H1 (cell line): ENCODE results near the gene IKZF2. TPM values are rescaled to one million over a fixed set of nuclear protein-coding genes. Genes with fewer than 3 reads are reported as not detected.
A peak's percentile ranks its signal among the peaks of the same experiment; 100 is the strongest.

ENCODE experiments used
- CTCF ChIA-PET: fragments of 300-600 bp; sonication (Branson Sonifier 250); formaldehyde crosslinking; loops from one replicate; lab custom pipeline; 2021; ENCODE audit not compliant: partially characterized antibody; lab: Charles Lee
- POLR2A ChIA-PET: fragments of 300-600 bp; sonication (Branson Sonifier 250); formaldehyde crosslinking; loops from one replicate; lab custom pipeline; 2021; ENCODE audit warnings: inconsistent platforms; ENCODE audit not compliant: partially characterized antibody; lab: Charles Lee
- DNase-seq, 2 experiments: peaks; one replicate each; pipeline versions ENCODE4 v3.0.0 to v3.0.0-alpha.2; 2010 to 2022; ENCODE audit warnings: low spot score in 2 of 2, low read depth in 1 of 2, mixed read lengths in 1 of 2
- FAIRE-seq: peaks from 2 replicates; lab custom pipeline; 2011; peaks lifted over from hg19 to GRCh38; lab: Jason Lieb, UNC
- H2AFZ ChIP-seq: 2 replicates; pipeline ENCODE4 v1.8.1; 2012; ENCODE audit warnings: low read length, inconsistent platforms
- H2AK5ac ChIP-seq: 2 replicates; pipeline ENCODE4 v1.6.1; 2013; ENCODE audit warnings: low read depth, low read length
- H2BK120ac ChIP-seq: replicated peaks from 2 replicates; pipeline ENCODE3; 2013; ENCODE audit warnings: low read depth, low read length, inconsistent platforms
- H2BK12ac ChIP-seq: 2 replicates; pipeline ENCODE4 v1.6.1; 2013; ENCODE audit warnings: low read depth, low read length
- H2BK15ac ChIP-seq: 2 replicates; pipeline ENCODE4 v1.6.1; 2013; ENCODE audit warnings: low read length
- H2BK20ac ChIP-seq: 2 replicates; pipeline ENCODE4 v1.6.1; 2013; ENCODE audit warnings: low read length
- H2BK5ac ChIP-seq: 2 replicates; pipeline ENCODE4 v1.6.1; 2013; ENCODE audit warnings: low read depth, low read length
- H3K14ac ChIP-seq: 2 replicates; pipeline ENCODE4 v1.6.1; 2013; ENCODE audit warnings: inconsistent platforms; ENCODE audit not compliant: insufficient read length
- H3K18ac ChIP-seq: 2 replicates; pipeline ENCODE4 v1.6.1; 2013; ENCODE audit warnings: low read length; ENCODE audit errors: extremely low read depth
- H3K23ac ChIP-seq: 2 replicates; pipeline ENCODE4 v1.6.1; 2013; ENCODE audit warnings: inconsistent platforms; ENCODE audit not compliant: insufficient read length
- H3K23me2 ChIP-seq: 2 replicates; pipeline ENCODE4 v1.6.1; 2013; ENCODE audit warnings: low read depth, low read length
- H3K27ac ChIP-seq: 2 replicates; pipeline ENCODE4 v1.6.1; 2011; ENCODE audit warnings: low read depth, low read length, inconsistent platforms
- H3K27me3 ChIP-seq, 4 experiments: replicated peaks in 1 of 4; 1 replicate in 1 of 4; 2 replicates in 3 of 4; pipeline versions ENCODE4 v1.6.1 to v1.8.1; 2011 to 2013; ENCODE audit warnings: low read length in 3 of 4, mild to moderate bottlenecking in 3 of 4, inconsistent platforms in 2 of 4, mixed read lengths in 2 of 4, moderate library complexity in 1 of 4; ENCODE audit not compliant: control insufficient read depth in 3 of 4, insufficient read depth in 3 of 4; ENCODE audit errors: extremely low read depth in 1 of 4
- H3K36me3 ChIP-seq, 4 experiments: 2 replicates each; pipeline versions ENCODE4 v1.6.1 to v1.8.1; 2011 to 2013; ENCODE audit warnings: mild to moderate bottlenecking in 4 of 4, low read length in 3 of 4, moderate library complexity in 2 of 4, control low read depth in 1 of 4, inconsistent platforms in 1 of 4; ENCODE audit not compliant: insufficient read depth in 4 of 4, control insufficient read depth in 2 of 4
- H3K4ac ChIP-seq: replicated peaks from 2 replicates; pipeline ENCODE3; 2013; ENCODE audit warnings: low read length, low read depth, mixed read lengths, inconsistent platforms; ENCODE audit not compliant: insufficient read length
- H3K4me1 ChIP-seq, 4 experiments: replicated peaks in 1 of 4; 1 replicate in 1 of 4; 2 replicates in 3 of 4; pipeline versions ENCODE4 v1.6.1 to v1.8.1; 2011 to 2013; ENCODE audit warnings: low read length in 3 of 4, inconsistent platforms in 2 of 4, mixed read lengths in 1 of 4; ENCODE audit not compliant: insufficient read depth in 4 of 4, control insufficient read depth in 3 of 4
- H3K4me2 ChIP-seq, 2 experiments: 2 replicates each; pipeline versions ENCODE4 v1.6.1 to v1.8.1; 2011 to 2013; ENCODE audit warnings: low read depth in 2 of 2, low read length in 2 of 2, control low read depth in 1 of 2, inconsistent platforms in 1 of 2, mild to moderate bottlenecking in 1 of 2; ENCODE audit not compliant: insufficient read depth in 1 of 2
- H3K4me3 ChIP-seq, 4 experiments: fragments of 200-600, 300-600 bp in 1 of 4; sonication (generic), shearing (Covaris generic), sonication (Bioruptor Twin) in 1 of 4; 2 replicates each; pipeline versions ENCODE4 v1.5.1 to v1.8.1; 2011 to 2016; ENCODE audit warnings: low read length in 4 of 4, low read depth in 3 of 4, control low read depth in 2 of 4, inconsistent platforms in 2 of 4, mild to moderate bottlenecking in 2 of 4, mixed read lengths in 1 of 4, moderate library complexity in 1 of 4; ENCODE audit not compliant: insufficient read depth in 2 of 4; ENCODE audit errors: extremely low read depth in 1 of 4
- H3K56ac ChIP-seq: replicated peaks from 2 replicates; pipeline ENCODE3; 2013; ENCODE audit warnings: low read depth, mild to moderate bottlenecking, mixed read lengths, low read length, inconsistent platforms; ENCODE audit not compliant: insufficient read length
- H3K79me1 ChIP-seq: 2 replicates; pipeline ENCODE4 v1.6.1; 2013; ENCODE audit warnings: low read depth, low read length, control low read depth
- H3K79me2 ChIP-seq, 2 experiments: 2 replicates each; pipeline versions ENCODE4 v1.6.1 to v1.8.1; 2012 to 2013; ENCODE audit warnings: low read length in 2 of 2, mild to moderate bottlenecking in 2 of 2, inconsistent platforms in 1 of 2; ENCODE audit not compliant: insufficient read depth in 2 of 2, control insufficient read depth in 1 of 2
- H3K9ac ChIP-seq, 4 experiments: replicated peaks in 1 of 4; 1 replicate in 1 of 4; 2 replicates in 3 of 4; pipeline versions ENCODE4 v1.6.1 to v1.8.1; 2011 to 2013; ENCODE audit warnings: low read depth in 3 of 4, low read length in 3 of 4, control low read depth in 2 of 4, mild to moderate bottlenecking in 2 of 4, moderate library complexity in 2 of 4, inconsistent platforms in 1 of 4; ENCODE audit errors: extremely low read depth in 1 of 4
- H3K9me3 ChIP-seq, 2 experiments: 2 replicates each; pipeline versions ENCODE4 v1.6.1 to v1.8.1; 2012 to 2013; ENCODE audit warnings: mild to moderate bottlenecking in 2 of 2, moderate library complexity in 2 of 2, control low read depth in 1 of 2, inconsistent platforms in 1 of 2, low read depth in 1 of 2, low read length in 1 of 2, mixed read lengths in 1 of 2; ENCODE audit not compliant: insufficient read depth in 2 of 2
- H4K20me1 ChIP-seq, 2 experiments: replicated peaks in 1 of 2; 2 replicates each; pipeline versions ENCODE3 to v1.8.1; 2011 to 2013; ENCODE audit warnings: inconsistent platforms in 2 of 2, low read length in 2 of 2, mild to moderate bottlenecking in 1 of 2; ENCODE audit not compliant: insufficient read depth in 2 of 2, control insufficient read depth in 1 of 2
- H4K5ac ChIP-seq: 2 replicates; pipeline ENCODE4 v1.6.1; 2013; ENCODE audit warnings: low read length, low read depth, mixed read lengths, inconsistent platforms; ENCODE audit not compliant: insufficient read length
- H4K8ac ChIP-seq: 2 replicates; pipeline ENCODE4 v1.8.0; 2013; ENCODE audit warnings: mild to moderate bottlenecking, moderate library complexity, low read length, inconsistent platforms; ENCODE audit not compliant: insufficient read depth; ENCODE audit errors: extremely low read depth
- H4K91ac ChIP-seq: replicated peaks from 2 replicates; pipeline ENCODE3; 2013; ENCODE audit warnings: low read length, mixed read lengths, inconsistent platforms; ENCODE audit not compliant: insufficient read length
- ATF3 ChIP-seq: IDR thresholded peaks from 2 replicates; pipeline ENCODE4 v1.6.1; 2011; ENCODE audit warnings: low read depth, mild to moderate bottlenecking, low read length; ENCODE audit not compliant: insufficient read depth
- CBX8 ChIP-seq: fragments of 300-800, 300-1000 bp; sonication (generic); IDR thresholded peaks from 2 replicates; pipeline ENCODE4 v1.7.1; 2016; ENCODE audit warnings: low read depth, low read length, borderline replicate concordance
- CHD2 ChIP-seq: IDR thresholded peaks from 2 replicates; pipeline ENCODE4 v1.6.1; 2012; ENCODE audit warnings: low read length, improper control_type of control experiment
- CREB1 ChIP-seq: IDR thresholded peaks from 2 replicates; pipeline ENCODE4 v1.6.1; 2012; ENCODE audit warnings: inconsistent platforms
- CTBP2 ChIP-seq: IDR thresholded peaks from 2 replicates; pipeline ENCODE4 v1.7.0; 2011; ENCODE audit warnings: borderline replicate concordance, mild to moderate bottlenecking, moderate library complexity, mixed read lengths, low read length; ENCODE audit not compliant: insufficient read depth, insufficient read length
- E2F6 ChIP-seq: IDR thresholded peaks from 2 replicates; pipeline ENCODE4 v1.6.1; 2012; ENCODE audit warnings: inconsistent platforms
- GABPA ChIP-seq: IDR thresholded peaks from 2 replicates; pipeline ENCODE4 v1.6.1; 2011; ENCODE audit warnings: mild to moderate bottlenecking, low read length, moderate library complexity, borderline replicate concordance; ENCODE audit not compliant: insufficient read depth
- MAFK ChIP-seq: IDR thresholded peaks from 2 replicates; pipeline ENCODE4 v1.6.1; 2012; ENCODE audit warnings: low read depth, mild to moderate bottlenecking, improper control_type of control experiment, low read length
- NRF1 ChIP-seq: IDR thresholded peaks from 2 replicates; pipeline ENCODE4 v1.6.1; 2011; ENCODE audit warnings: mild to moderate bottlenecking, low read depth, low read length, improper control_type of control experiment
- PHF8 ChIP-seq: fragments of 200-600 bp; sonication (generic); conservative IDR thresholded peaks from 2 replicates; pipeline ENCODE4 v1.7.1; 2012; ENCODE audit warnings: low read depth, mild to moderate bottlenecking, inconsistent platforms, low read length, moderate library complexity
- RBBP5 ChIP-seq: IDR thresholded peaks from 2 replicates; pipeline ENCODE4 v1.7.1; 2012; ENCODE audit warnings: low read depth, mild to moderate bottlenecking, inconsistent platforms, low read length, moderate library complexity, borderline replicate concordance
- SIX5 ChIP-seq: IDR thresholded peaks from 2 replicates; pipeline ENCODE4 v1.6.1; 2011; ENCODE audit warnings: mild to moderate bottlenecking, low read depth, low read length
- SP4 ChIP-seq: IDR thresholded peaks from 2 replicates; pipeline ENCODE4 v1.6.1; 2012; ENCODE audit warnings: low read length, inconsistent platforms
- YY1 ChIP-seq: IDR thresholded peaks from 2 replicates; pipeline ENCODE4 v1.6.1; 2011; ENCODE audit warnings: low read depth, mild to moderate bottlenecking, low read length
- WGBS, 2 experiments: shearing (Covaris generic) in 1 of 2; methylation state at CpG; one replicate each; pipeline versions ENCODE4 v1.1.6 to v1.1.7; 2013 to 2015; ENCODE audit warnings: low lambda C conversion rate in 2 of 2, mixed read lengths in 2 of 2, inconsistent platforms in 1 of 2, low coverage in 1 of 2, missing lambda C conversion rate in 1 of 2; ENCODE audit not compliant: insufficient replicate concordance in 2 of 2, insufficient coverage in 1 of 2, insufficient read length in 1 of 2; ENCODE audit errors: extremely low coverage in 1 of 2, missing lambda C conversion rate in 1 of 2; 5-methylcytosine and 5-hydroxymethylcytosine counted together
- polyA plus RNA-seq, 7 experiments: library from polyadenylated mRNA; depleted of rRNA in 3 of 7; stranded (reverse) in 5 of 7; unstranded in 2 of 7; fragments of >200 nt in 5 of 7; fragments of 200-250 nt in 2 of 7; gene quantifications; 1 replicate in 5 of 7; 2 replicates in 1 of 7; 4 replicates in 1 of 7; pipeline versions ENCODE4 v1.2.1 to v1.2.3, GENCODE V29; 2011 to 2013; ENCODE audit warnings: missing spikeins in 2 of 7, mixed read lengths in 2 of 7
- total RNA-seq: library from RNA; stranded (reverse); fragmentation: NEBNext Ultra II Directional; extraction: Animal tissue kit (Norgen Biotek cat#: 25700); gene quantifications from 2 replicates; pipeline ENCODE4 v1.2.1, GENCODE V29; 2021

Gene IKZF2
- total and polyA plus RNA-seq, 2 of the 8 experiments (the other 6 are each of a cell fraction or from before 2014, with no cell fraction given) = 1.7 to 4.4 TPM

DNA sequence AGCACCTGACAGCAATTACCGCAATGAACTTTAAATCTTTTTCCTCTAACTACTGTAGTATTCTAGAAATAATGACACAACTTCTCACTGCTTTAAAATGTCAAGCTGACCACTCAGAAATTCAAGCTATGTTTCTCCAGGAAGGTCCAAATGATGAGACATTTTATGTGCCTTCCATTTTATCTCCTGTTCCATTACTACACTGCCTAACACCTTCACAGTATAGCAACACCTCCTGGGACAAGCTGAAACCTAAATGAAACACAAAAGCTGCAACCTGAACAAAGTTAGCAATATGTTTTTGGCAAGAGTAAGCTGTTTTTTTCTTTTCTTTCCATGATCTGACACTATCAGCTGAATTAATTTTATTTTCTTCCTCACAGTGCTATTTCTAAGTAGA is 81.9 kb downstream of the IKZF2 start:
- H3K9me3 ChIP-seq = no peaks in the 10 kb centered on the region
- H2AK5ac ChIP-seq = no peak overlapping the region
- peak overlapping the region; percentile 35 for H4K5ac ChIP-seq
- H3K56ac ChIP-seq = no peak overlapping the region
- FAIRE-seq = no peak
- H3K27me3 ChIP-seq = no peaks in the 10 kb centered on the region
- no peak overlapping the region for H2BK5ac ChIP-seq
- no peak overlapping the region for H3K18ac ChIP-seq
- DNase-seq = no peak
- no peaks in the 10 kb centered on the region for H3K79me1 ChIP-seq
- no peak overlapping the region for H4K8ac ChIP-seq
- no peak overlapping the region for H3K4me3 ChIP-seq
- H4K91ac ChIP-seq = no peak overlapping the region
- POLR2A ChIA-PET = no interaction called here
- no peak overlapping the region for H3K14ac ChIP-seq
- WGBS, 2 experiments = 55% methylated on average over 1 of the region's 1 CpG; no CpG with 5 or more reads in 1 of the 2 experiments
- H2AFZ ChIP-seq = no peak overlapping the region; the same call in 1 of the 2 replicates
- H3K27ac ChIP-seq = no peak overlapping the region
- no peak overlapping the region for H3K4ac ChIP-seq
- H4K20me1 ChIP-seq = no peaks in the 10 kb centered on the region
- H2BK15ac ChIP-seq = no peak overlapping the region
- H3K23ac ChIP-seq = no peak overlapping the region
- peaks cover 0 to 9% (median 5%) of the 10 kb centered on the region in 4 experiments; a peak in 4 of 7 replicates for H3K4me1 ChIP-seq
- no peak overlapping the region for H2BK12ac ChIP-seq
- H3K79me2 ChIP-seq = no peaks in the 10 kb centered on the region
- H3K36me3 ChIP-seq = no peaks in the 10 kb centered on the region
- CTCF ChIA-PET = interaction anchor here (1.1 kb wide), 1 partner anchor 12 kb away, joined by 4 read pairs; no protein-coding TSS in a partner anchor
- no peak overlapping the region for H2BK120ac ChIP-seq
- no peaks in the 10 kb centered on the region for H3K23me2 ChIP-seq
- H3K9ac ChIP-seq = no peak overlapping the region
- no peak overlapping the region for H2BK20ac ChIP-seq
- H3K4me2 ChIP-seq = peak overlapping the region in 1 of 2 experiments; percentile 13; a peak in 1 of 4 replicates
- TF ChIP-seq RBBP5 (no peak), GABPA (no peak), MAFK (no peak), CREB1 (no peak), YY1 (no peak), CTBP2 (no peak), PHF8 (no peak), ATF3 (no peak), CBX8 (no peak), SP4 (no peak), SIX5 (no peak), CHD2 (no peak), NRF1 (no peak), E2F6 (no peak)
